GM12874 (cell line): Measurements from ENCODE around the gene MTFR1L.

Source experiments
- CTCF ChIP-seq: IDR thresholded peaks from 2 replicates; pipeline ENCODE4 v1.5.1; 2011; ENCODE audit warnings: low read depth, mild to moderate bottlenecking, control low read depth, low read length, moderate library complexity; ENCODE audit not compliant: insufficient read depth

MTFR1L gene

GRCh38 chr1:25784575-25785051, 35.1 kb upstream of the MTFR1L start:
- no peak for TF ChIP-seq CTCF

DNA sequence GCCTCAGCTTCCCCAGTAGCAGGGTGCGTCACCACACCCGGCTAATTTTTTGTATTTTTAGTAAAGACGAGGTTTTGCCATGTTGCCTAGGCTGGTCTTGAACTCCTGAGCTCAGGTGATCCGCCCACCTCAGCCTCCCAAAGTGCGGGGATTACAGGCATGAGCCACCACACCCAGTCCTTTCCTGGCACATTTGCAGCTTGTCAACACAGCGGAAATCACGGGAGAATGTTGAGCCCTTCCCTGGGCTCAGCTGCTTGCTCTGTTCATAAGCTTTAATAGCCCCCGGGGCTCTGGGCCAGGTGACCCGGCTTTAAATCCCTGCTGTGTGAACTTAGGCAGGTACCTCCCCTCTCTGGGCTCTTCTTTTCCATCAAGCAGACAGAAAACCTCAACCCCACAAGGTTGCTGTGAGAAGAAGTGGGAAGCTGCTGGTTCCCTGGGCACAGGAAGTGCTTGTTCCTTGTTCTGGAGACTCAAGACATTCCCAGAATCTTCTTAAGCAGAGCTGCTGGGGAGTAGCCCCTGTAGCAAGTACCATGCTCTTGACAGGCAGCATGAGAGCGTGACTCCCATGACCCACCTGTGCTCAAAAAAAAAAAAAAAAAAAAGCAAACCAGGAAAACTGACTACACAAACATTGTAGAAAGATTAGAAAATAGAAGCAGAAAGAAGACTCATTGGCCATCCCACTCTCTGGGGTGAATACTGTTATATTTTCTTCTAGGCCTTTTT, 34.3 kb upstream of the MTFR1L start:
- no peak for TF ChIP-seq CTCF

- TF ChIP-seq CTCF, result no peak
These were observed 32.6 kb upstream of the MTFR1L start for GRCh38 chr1:25786887-25787759.

GRCh38 chr1:25787760-25788166, 32.0 kb upstream of the MTFR1L start:
- no peak for TF ChIP-seq CTCF

GRCh38 chr1:25790472-25790871, 29.3 kb upstream of the MTFR1L start:
- TF ChIP-seq CTCF, result no peak

GRCh38 chr1:25792115-25792514, 27.6 kb upstream of the MTFR1L start:
- no peak for TF ChIP-seq CTCF

DNA sequence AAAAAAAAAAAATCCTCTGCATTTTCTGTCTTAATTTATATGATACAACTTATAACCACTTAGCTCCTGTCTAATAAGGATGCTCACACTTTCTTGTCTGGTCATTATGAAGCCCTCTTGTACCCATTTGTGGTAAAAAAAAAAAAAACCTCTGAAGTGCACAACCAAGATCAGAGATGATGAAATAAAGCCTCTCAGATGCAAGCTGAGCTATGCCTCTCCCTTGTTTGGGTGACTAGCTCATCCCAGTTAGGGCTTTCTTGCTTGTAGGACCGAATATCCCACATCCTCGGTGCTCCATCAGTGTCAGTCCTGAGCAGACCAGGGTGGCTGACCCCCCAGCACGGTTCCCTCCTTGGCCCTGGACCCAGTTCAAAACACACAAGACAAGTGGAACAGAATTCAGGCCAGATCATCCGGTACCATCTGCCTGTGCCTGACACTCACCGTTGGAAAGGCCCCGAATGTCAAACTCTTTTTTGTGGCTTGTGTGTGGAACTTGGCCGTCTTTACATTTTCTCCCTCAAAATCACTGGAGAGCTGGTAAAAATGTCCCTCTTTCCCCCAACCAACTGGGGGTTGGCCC, 26.1 kb upstream of the MTFR1L start:
- no peak for TF ChIP-seq CTCF
